Liver (tissue), 9 donors: ENCODE measurements around the gene USP6NL. TPM values are rescaled to one million over a fixed set of nuclear protein-coding genes. Genes with fewer than 3 reads are reported as not detected.

Experiments
- DNase-seq: peaks from one replicate; pipeline ENCODE4 v3.0.0-alpha.2; 2017; ENCODE audit warnings: low spot score
- H3K27ac ChIP-seq, 2 donors: one replicate each; pipeline ENCODE4 v1.7.0; 2013; ENCODE audit warnings: inconsistent platforms in 2 of 2, low read length in 2 of 2, control low read depth in 1 of 2, low read depth in 1 of 2, mild to moderate bottlenecking in 1 of 2
- H3K27me3 ChIP-seq, 4 donors: one replicate each; pipeline versions ENCODE4 v1.6.1 to v1.7.0; 2013; ENCODE audit warnings: low read length in 3 of 4, inconsistent platforms in 1 of 4, mild to moderate bottlenecking in 1 of 4, moderate library complexity in 1 of 4; ENCODE audit not compliant: control insufficient read depth in 4 of 4, insufficient read depth in 4 of 4
- H3K36me3 ChIP-seq, 4 donors: one replicate each; pipeline versions ENCODE4 v1.6.1 to v1.7.0; 2013; ENCODE audit warnings: low read length in 3 of 4, mild to moderate bottlenecking in 3 of 4, low read depth in 1 of 4, moderate library complexity in 1 of 4; ENCODE audit not compliant: control insufficient read depth in 4 of 4, insufficient read depth in 3 of 4
- H3K4me1 ChIP-seq, 4 donors: one replicate each; pipeline versions ENCODE4 v1.6.1 to v1.7.0; 2013; ENCODE audit warnings: low read length in 3 of 4, mild to moderate bottlenecking in 3 of 4, moderate library complexity in 1 of 4; ENCODE audit not compliant: control insufficient read depth in 4 of 4, insufficient read depth in 4 of 4
- H3K4me3 ChIP-seq, 3 donors: one replicate each; pipeline versions ENCODE4 v1.6.1 to v1.7.0; 2013; ENCODE audit warnings: low read length in 3 of 3, control low read depth in 1 of 3, low read depth in 1 of 3, mild to moderate bottlenecking in 1 of 3
- H3K9ac ChIP-seq, 2 donors: one replicate each; pipeline ENCODE4 v1.7.0; 2013; ENCODE audit warnings: low read length in 2 of 2, mild to moderate bottlenecking in 2 of 2, moderate library complexity in 2 of 2, control low read depth in 1 of 2, low read depth in 1 of 2
- H3K9me3 ChIP-seq, 4 donors: one replicate each; pipeline versions ENCODE4 v1.6.1 to v1.7.0; 2013; ENCODE audit warnings: low read length in 3 of 4; ENCODE audit not compliant: control insufficient read depth in 4 of 4
- EGR1 ChIP-seq, 2 donors: IDR thresholded peaks; 2 replicates each; pipeline ENCODE4 v1.6.1; 2016 to 2018; ENCODE audit warnings: antibody characterized with exemption in 2 of 2, low read depth in 2 of 2
- FOXA1 ChIP-seq: IDR thresholded peaks from 2 replicates; pipeline ENCODE4 v1.6.1; 2016; ENCODE audit warnings: antibody characterized with exemption
- FOXA2 ChIP-seq: IDR thresholded peaks from 2 replicates; pipeline ENCODE4 v1.6.1; 2016; ENCODE audit warnings: antibody characterized with exemption
- GABPA ChIP-seq, 2 donors: IDR thresholded peaks in 1 of 2; conservative IDR thresholded peaks in 1 of 2; 2 replicates each; pipeline ENCODE4 v1.6.1; 2016; ENCODE audit warnings: antibody characterized with exemption in 2 of 2, mild to moderate bottlenecking in 1 of 2, moderate library complexity in 1 of 2
- HNF4A ChIP-seq, 2 donors: conservative IDR thresholded peaks; 2 replicates each; pipeline ENCODE4 v1.6.1; 2016; ENCODE audit warnings: antibody characterized with exemption in 2 of 2, mild to moderate bottlenecking in 2 of 2
- HNF4G ChIP-seq: IDR thresholded peaks from 2 replicates; pipeline ENCODE4 v1.6.1; 2016; ENCODE audit warnings: antibody characterized with exemption
- JUND ChIP-seq, 2 donors: IDR thresholded peaks; 2 replicates each; pipeline ENCODE4 v1.6.1; 2016; ENCODE audit warnings: antibody characterized with exemption in 2 of 2
- NR2F2 ChIP-seq: IDR thresholded peaks from 2 replicates; pipeline ENCODE4 v1.6.1; 2016; ENCODE audit warnings: antibody characterized with exemption
- RAD21 ChIP-seq, 2 donors: IDR thresholded peaks; 2 replicates each; pipeline ENCODE4 v1.6.1; 2016; ENCODE audit warnings: antibody characterized with exemption in 2 of 2, mild to moderate bottlenecking in 2 of 2
- RXRA ChIP-seq, 2 donors: IDR thresholded peaks; 2 replicates each; pipeline ENCODE4 v1.6.1; 2017 to 2018; ENCODE audit warnings: antibody characterized with exemption in 2 of 2, mild to moderate bottlenecking in 1 of 2
- SP1 ChIP-seq: IDR thresholded peaks from 2 replicates; pipeline ENCODE4 v1.6.1; 2018; ENCODE audit warnings: antibody characterized with exemption, mild to moderate bottlenecking
- TAF1 ChIP-seq: conservative IDR thresholded peaks from 2 replicates; pipeline ENCODE4 v1.6.1; 2016; ENCODE audit warnings: antibody characterized with exemption, mild to moderate bottlenecking
- YY1 ChIP-seq: IDR thresholded peaks from 2 replicates; pipeline ENCODE4 v1.6.1; 2016; ENCODE audit warnings: antibody characterized with exemption, mild to moderate bottlenecking
- WGBS: extraction: QIAGEN DNeasy Blood & Tissue Kit; methylation state at CpG from one replicate; pipeline ENCODE4 v1.1.7; 2013; 5-methylcytosine and 5-hydroxymethylcytosine counted together
- polyA plus RNA-seq, 2 donors: library from polyadenylated mRNA; stranded (reverse) in 1 of 2; unstranded in 1 of 2; fragments of 200-250 nt in 1 of 2; fragments of >200 nt in 1 of 2; fragmentation: Nextera tagmentation in 1 of 2; extraction: Ambion mirVana in 1 of 2; gene quantifications; one replicate each; pipeline versions ENCODE4 v1.2.1 to v1.2.3, GENCODE V29; 2013 to 2015
- total RNA-seq, 2 donors: library from RNA; depleted of rRNA; stranded (reverse); fragments of >200 nt; gene quantifications; one replicate each; pipeline ENCODE4 v1.2.3, GENCODE V29; 2014
- TF ChIP-seq, protein P1 (sequence below): IDR thresholded peaks from 2 replicates; pipeline ENCODE4 v1.6.1; 2016; ENCODE audit warnings: antibody characterized with exemption, mild to moderate bottlenecking
- TF ChIP-seq, protein P2 (sequence below): IDR thresholded peaks from 2 replicates; pipeline ENCODE4 v1.6.1; 2016; ENCODE audit warnings: antibody characterized with exemption
- TF ChIP-seq, protein P3 (sequence below): IDR thresholded peaks from 2 replicates; pipeline ENCODE4 v1.6.1; 2016; ENCODE audit warnings: antibody characterized with exemption
- TF ChIP-seq, protein P4 (sequence below): fragments of 150-350 bp; IDR thresholded peaks from 2 replicates; pipeline ENCODE4 v1.5.1; 2017; ENCODE audit warnings: improper control_type of control experiment, low read depth, low read length; ENCODE audit not compliant: missing input control
- TF ChIP-seq, protein P5 (sequence below): IDR thresholded peaks from 2 replicates; pipeline ENCODE4 v1.6.1; 2016; ENCODE audit warnings: antibody characterized with exemption
- donor health status: healthy.
- donor health status: healthy.
- donor health status: healthy.
- donor health status: healthy.
- donor health status: healthy.

USP6NL gene
- total and polyA plus RNA-seq, 4 donors: 3.8 to 15.0 (median 10.2) TPM

DNA sequence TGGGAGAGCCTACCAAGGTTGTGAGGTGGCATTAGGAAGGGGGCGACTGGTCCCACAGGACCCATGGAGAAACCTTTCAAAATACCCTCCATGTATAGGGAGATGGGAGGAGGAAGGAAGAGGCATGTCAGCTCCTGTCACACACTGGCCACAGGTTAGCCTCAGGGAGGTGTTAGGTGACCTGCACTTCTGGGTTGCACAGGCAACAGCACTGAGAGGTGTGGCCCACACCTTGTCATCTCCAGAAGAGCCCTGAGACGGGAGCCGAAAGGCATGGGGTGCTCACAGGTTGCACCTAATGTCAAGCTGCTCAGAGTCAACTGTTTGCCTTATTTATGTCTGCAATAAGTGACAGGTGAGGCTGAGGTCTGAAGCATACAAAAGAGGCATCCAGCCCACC is 14.6 kb upstream of the USP6NL start:
- TF ChIP-seq NR2F2 (no peak), FOXA2 (no peak), TAF1 (no peak), JUND (IDR thresholded peaks at IDR 0.05) (no peak), HNF4A (conservative IDR thresholded peaks at IDR 0.05) (no peak), HNF4G (no peak), RXRA (IDR thresholded peaks at IDR 0.05) (no peak), SP1 (no peak), YY1 (no peak), GABPA (IDR thresholded peaks at IDR 0.05 in 1 of 2, conservative IDR thresholded peaks at IDR 0.05 in 1 of 2) (no peak), RAD21 (IDR thresholded peaks at IDR 0.05) (no peak), EGR1 (IDR thresholded peaks at IDR 0.05; ENCODE audit: low read depth in 2 of 2) (no peak), FOXA1 (no peak)
- TF ChIP-seq, protein P1, sequence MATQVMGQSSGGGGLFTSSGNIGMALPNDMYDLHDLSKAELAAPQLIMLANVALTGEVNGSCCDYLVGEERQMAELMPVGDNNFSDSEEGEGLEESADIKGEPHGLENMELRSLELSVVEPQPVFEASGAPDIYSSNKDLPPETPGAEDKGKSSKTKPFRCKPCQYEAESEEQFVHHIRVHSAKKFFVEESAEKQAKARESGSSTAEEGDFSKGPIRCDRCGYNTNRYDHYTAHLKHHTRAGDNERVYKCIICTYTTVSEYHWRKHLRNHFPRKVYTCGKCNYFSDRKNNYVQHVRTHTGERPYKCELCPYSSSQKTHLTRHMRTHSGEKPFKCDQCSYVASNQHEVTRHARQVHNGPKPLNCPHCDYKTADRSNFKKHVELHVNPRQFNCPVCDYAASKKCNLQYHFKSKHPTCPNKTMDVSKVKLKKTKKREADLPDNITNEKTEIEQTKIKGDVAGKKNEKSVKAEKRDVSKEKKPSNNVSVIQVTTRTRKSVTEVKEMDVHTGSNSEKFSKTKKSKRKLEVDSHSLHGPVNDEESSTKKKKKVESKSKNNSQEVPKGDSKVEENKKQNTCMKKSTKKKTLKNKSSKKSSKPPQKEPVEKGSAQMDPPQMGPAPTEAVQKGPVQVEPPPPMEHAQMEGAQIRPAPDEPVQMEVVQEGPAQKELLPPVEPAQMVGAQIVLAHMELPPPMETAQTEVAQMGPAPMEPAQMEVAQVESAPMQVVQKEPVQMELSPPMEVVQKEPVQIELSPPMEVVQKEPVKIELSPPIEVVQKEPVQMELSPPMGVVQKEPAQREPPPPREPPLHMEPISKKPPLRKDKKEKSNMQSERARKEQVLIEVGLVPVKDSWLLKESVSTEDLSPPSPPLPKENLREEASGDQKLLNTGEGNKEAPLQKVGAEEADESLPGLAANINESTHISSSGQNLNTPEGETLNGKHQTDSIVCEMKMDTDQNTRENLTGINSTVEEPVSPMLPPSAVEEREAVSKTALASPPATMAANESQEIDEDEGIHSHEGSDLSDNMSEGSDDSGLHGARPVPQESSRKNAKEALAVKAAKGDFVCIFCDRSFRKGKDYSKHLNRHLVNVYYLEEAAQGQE: no peak
- TF ChIP-seq, protein P2, sequence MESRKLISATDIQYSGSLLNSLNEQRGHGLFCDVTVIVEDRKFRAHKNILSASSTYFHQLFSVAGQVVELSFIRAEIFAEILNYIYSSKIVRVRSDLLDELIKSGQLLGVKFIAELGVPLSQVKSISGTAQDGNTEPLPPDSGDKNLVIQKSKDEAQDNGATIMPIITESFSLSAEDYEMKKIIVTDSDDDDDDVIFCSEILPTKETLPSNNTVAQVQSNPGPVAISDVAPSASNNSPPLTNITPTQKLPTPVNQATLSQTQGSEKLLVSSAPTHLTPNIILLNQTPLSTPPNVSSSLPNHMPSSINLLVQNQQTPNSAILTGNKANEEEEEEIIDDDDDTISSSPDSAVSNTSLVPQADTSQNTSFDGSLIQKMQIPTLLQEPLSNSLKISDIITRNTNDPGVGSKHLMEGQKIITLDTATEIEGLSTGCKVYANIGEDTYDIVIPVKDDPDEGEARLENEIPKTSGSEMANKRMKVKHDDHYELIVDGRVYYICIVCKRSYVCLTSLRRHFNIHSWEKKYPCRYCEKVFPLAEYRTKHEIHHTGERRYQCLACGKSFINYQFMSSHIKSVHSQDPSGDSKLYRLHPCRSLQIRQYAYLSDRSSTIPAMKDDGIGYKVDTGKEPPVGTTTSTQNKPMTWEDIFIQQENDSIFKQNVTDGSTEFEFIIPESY: no peak
- TF ChIP-seq, protein P3, sequence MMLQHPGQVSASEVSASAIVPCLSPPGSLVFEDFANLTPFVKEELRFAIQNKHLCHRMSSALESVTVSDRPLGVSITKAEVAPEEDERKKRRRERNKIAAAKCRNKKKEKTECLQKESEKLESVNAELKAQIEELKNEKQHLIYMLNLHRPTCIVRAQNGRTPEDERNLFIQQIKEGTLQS: no peak
- TF ChIP-seq, protein P4, sequence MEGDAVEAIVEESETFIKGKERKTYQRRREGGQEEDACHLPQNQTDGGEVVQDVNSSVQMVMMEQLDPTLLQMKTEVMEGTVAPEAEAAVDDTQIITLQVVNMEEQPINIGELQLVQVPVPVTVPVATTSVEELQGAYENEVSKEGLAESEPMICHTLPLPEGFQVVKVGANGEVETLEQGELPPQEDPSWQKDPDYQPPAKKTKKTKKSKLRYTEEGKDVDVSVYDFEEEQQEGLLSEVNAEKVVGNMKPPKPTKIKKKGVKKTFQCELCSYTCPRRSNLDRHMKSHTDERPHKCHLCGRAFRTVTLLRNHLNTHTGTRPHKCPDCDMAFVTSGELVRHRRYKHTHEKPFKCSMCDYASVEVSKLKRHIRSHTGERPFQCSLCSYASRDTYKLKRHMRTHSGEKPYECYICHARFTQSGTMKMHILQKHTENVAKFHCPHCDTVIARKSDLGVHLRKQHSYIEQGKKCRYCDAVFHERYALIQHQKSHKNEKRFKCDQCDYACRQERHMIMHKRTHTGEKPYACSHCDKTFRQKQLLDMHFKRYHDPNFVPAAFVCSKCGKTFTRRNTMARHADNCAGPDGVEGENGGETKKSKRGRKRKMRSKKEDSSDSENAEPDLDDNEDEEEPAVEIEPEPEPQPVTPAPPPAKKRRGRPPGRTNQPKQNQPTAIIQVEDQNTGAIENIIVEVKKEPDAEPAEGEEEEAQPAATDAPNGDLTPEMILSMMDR: no peak
- TF ChIP-seq, protein P5, sequence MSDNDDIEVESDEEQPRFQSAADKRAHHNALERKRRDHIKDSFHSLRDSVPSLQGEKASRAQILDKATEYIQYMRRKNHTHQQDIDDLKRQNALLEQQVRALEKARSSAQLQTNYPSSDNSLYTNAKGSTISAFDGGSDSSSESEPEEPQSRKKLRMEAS: no peak
- H3K27ac ChIP-seq: no peak overlapping the region
- no peaks in the 10 kb centered on the region for H3K36me3 ChIP-seq
- no peak for DNase-seq
- no peaks in the 10 kb centered on the region for H3K27me3 ChIP-seq
- H3K4me1 ChIP-seq: no peaks in the 10 kb centered on the region
- no peak overlapping the region for H3K4me3 ChIP-seq
- H3K9ac ChIP-seq: no peak overlapping the region
- WGBS: 86% methylated on average over 3 of the region's 3 CpGs
- H3K9me3 ChIP-seq: no peaks in the 10 kb centered on the region
